CD4-positive, alpha-beta T cell treated with Interleukin-4 for 1 hour (primary cell): ENCODE measurements around the gene CIPC.
A peak's percentile ranks its signal among the peaks of the same experiment; 100 is the strongest.

Source experiments
- DNase-seq, 2 donors: peaks; one replicate each; pipeline ENCODE4 v3.0.0-alpha.2; 2020 to 2022

The CIPC gene

GRCh38 chr14:77097700-77098528, at the start of gene CIPC:
Gene CIPC (plus strand): TSS chr14:77098258. CDS start chr14:77105709, 7,451 bp downstream.
- DNase-seq = peak; percentile 99 to 100

GRCh38 chr14:77051116-77051515, 46.9 kb upstream of the CIPC start:
- no peak for DNase-seq

- no peak for DNase-seq
Observed at GRCh38 chr14:77052281-77053044, 45.6 kb upstream of the CIPC start.

- DNase-seq = peak; percentile 77 to 84
Observed at GRCh38 chr14:77053046-77053841, 44.8 kb upstream of the CIPC start.

GRCh38 chr14:77055306-77055705, 42.8 kb upstream of the CIPC start:
- peak in 1 of 2 donors; percentile 42 for DNase-seq

- no peak for DNase-seq
Observed at GRCh38 chr14:77055981-77056380, 42.1 kb upstream of the CIPC start.

GRCh38 chr14:77058117-77058516, 39.9 kb upstream of the CIPC start:
- DNase-seq = no peak

- no peak for DNase-seq
Observed at GRCh38 chr14:77058785-77059184, 39.3 kb upstream of the CIPC start.

- peak in 1 of 2 donors; percentile 43 for DNase-seq
Observed at GRCh38 chr14:77059276-77059915, 38.7 kb upstream of the CIPC start.

- no peak for DNase-seq
Observed at GRCh38 chr14:77061630-77062257, 36.3 kb upstream of the CIPC start.

GRCh38 chr14:77062261-77062660, 35.8 kb upstream of the CIPC start:
- DNase-seq = no peak

GRCh38 chr14:77063571-77064171, 34.4 kb upstream of the CIPC start:
- DNase-seq = no peak

GRCh38 chr14:77064521-77065178, 33.4 kb upstream of the CIPC start:
- DNase-seq = no peak

GRCh38 chr14:77065851-77066577, 32.0 kb upstream of the CIPC start:
- no peak for DNase-seq

GRCh38 chr14:77066578-77067172, 31.4 kb upstream of the CIPC start:
- DNase-seq = no peak

- DNase-seq = peak; percentile 52 to 61
Observed at GRCh38 chr14:77067632-77068516, 30.2 kb upstream of the CIPC start.

- no peak for DNase-seq
Observed at GRCh38 chr14:77068517-77069200, 29.4 kb upstream of the CIPC start.

GRCh38 chr14:77069551-77069950, 28.5 kb upstream of the CIPC start:
- no peak for DNase-seq
